SK-N-MC (cell line): ENCODE data around the gene LRRC28.

ENCODE experiments used
- DNase-seq: peaks from one replicate; pipeline ENCODE4 v3.0.0-alpha.2; 2011; ENCODE audit warnings: low read depth, low spot score
- H3K27ac ChIP-seq: fragments of 200-600 bp; sonication (generic); 2 replicates; pipeline ENCODE4 v1.5.1; 2016; ENCODE audit warnings: mixed run types
- H3K36me3 ChIP-seq: fragments of 200-600 bp; sonication (generic); 2 replicates; pipeline ENCODE4 v1.6.1; 2017; ENCODE audit warnings: antibody characterized with exemption, low read length, mixed read lengths; ENCODE audit not compliant: insufficient read depth
- H3K4me3 ChIP-seq: fragments of 200-600 bp; sonication (generic); 2 replicates; pipeline ENCODE4 v1.5.1; 2016
- H3K9ac ChIP-seq: fragments of 200-600 bp; sonication (generic); 2 replicates; pipeline ENCODE4 v1.8.0; 2017; ENCODE audit warnings: mixed run types, mixed read lengths; ENCODE audit not compliant: insufficient read length
- H3K9me3 ChIP-seq: fragments of 200-600 bp; sonication (generic); 2 replicates; pipeline ENCODE4 v1.6.1; 2017; ENCODE audit warnings: low read depth, mild to moderate bottlenecking, antibody characterized with exemption, low read length, moderate library complexity, mixed read lengths
- EZH2 ChIP-seq: fragments of 200-600 bp; sonication (generic); IDR thresholded peaks from one replicate; pipeline ENCODE4 v1.6.1; 2017; ENCODE audit warnings: antibody characterized with exemption
- FOXP2 ChIP-seq: optimal IDR thresholded peaks from 2 replicates; pipeline ENCODE3; 2011; ENCODE audit warnings: mild to moderate bottlenecking, moderate library complexity; ENCODE audit not compliant: insufficient read depth; ENCODE audit errors: extremely low read length, control extremely low read depth
- POLR2AphosphoS5 ChIP-seq: IDR thresholded peaks from 2 replicates; pipeline ENCODE4 v1.6.1; 2012; ENCODE audit warnings: mild to moderate bottlenecking, low read depth, low read length, borderline replicate concordance

LRRC28 gene

DNA sequence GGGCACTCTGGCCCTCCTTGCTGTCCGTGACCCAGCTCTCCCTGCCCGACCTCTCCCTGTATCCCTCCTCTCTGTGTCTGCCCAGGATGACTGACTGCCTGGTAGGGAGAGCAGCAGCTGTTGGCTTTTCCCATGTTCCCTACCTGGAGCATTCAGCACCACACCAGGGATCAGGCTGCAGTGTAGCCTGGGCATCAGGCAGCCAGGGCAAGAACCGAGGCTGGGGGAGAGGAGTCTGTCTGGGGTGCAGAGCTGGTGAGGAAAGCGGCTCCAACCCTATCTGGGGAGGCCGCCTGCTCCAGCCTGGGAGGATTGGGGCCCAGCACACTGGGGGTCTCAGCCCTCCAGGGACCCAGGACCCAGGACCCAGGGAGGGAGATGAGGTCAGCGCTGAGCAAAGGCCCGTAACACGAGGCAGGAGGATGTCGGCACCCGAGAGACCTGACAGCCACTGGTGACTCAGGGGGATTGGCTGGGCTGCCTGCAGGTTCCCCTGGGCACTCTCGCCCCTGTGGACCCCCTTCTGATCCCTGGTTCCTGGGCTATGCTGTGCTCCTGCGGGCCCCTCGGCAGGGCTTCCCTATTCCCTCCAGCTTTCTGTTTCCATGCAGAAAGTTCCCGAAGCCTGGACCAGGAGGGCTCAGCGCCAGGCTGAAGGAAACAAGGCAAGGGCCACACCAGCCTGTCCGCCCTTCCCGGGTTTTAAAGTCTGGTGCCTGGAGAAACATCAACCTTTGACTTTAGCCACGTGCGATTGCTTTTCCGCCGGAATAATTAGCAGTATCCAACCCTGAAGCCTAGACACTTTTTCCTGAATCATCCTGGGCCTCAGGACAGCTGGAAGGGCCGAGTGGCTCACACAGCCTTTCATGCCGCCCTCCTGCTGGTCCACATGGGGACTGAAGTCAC lies 186.3 kb downstream of the LRRC28 start:
- TF ChIP-seq EZH2, result no peak
- TF ChIP-seq POLR2AphosphoS5, result no peak
- TF ChIP-seq FOXP2, result no peak
- Histone ChIP-seq H3K36me3 (no peaks in the 10 kb centered on the region), H3K9ac (no peak overlapping the region), H3K27ac (no peak overlapping the region), H3K9me3 (no peaks in the 10 kb centered on the region), H3K4me3 (no peak overlapping the region)
- no peak for DNase-seq

DNA sequence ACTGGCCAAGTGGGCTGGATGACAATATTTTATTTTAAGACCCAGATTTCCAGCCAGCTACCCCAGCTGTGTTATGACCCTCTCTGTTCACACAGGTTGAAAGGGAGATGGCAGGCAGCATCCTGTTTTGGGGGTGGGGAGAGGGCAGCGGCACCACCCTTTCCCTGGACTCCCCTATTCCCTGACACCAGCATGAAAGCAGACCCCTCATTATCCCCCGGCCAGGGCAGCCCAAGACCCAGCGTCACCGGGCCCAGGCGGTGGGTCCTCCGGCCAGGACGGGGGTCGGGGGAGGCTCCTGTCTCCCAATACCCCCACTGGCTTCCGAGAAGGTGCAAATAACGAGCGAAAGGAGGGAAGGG lies 186.9 kb downstream of the LRRC28 start:
- TF ChIP-seq POLR2AphosphoS5 (no peak), EZH2 (no peak), FOXP2 (no peak)
- Histone ChIP-seq H3K36me3 (no peaks in the 10 kb centered on the region), H3K9me3 (no peaks in the 10 kb centered on the region), H3K27ac (no peak overlapping the region), H3K9ac (no peak overlapping the region), H3K4me3 (no peak overlapping the region)
- no peak for DNase-seq

DNA sequence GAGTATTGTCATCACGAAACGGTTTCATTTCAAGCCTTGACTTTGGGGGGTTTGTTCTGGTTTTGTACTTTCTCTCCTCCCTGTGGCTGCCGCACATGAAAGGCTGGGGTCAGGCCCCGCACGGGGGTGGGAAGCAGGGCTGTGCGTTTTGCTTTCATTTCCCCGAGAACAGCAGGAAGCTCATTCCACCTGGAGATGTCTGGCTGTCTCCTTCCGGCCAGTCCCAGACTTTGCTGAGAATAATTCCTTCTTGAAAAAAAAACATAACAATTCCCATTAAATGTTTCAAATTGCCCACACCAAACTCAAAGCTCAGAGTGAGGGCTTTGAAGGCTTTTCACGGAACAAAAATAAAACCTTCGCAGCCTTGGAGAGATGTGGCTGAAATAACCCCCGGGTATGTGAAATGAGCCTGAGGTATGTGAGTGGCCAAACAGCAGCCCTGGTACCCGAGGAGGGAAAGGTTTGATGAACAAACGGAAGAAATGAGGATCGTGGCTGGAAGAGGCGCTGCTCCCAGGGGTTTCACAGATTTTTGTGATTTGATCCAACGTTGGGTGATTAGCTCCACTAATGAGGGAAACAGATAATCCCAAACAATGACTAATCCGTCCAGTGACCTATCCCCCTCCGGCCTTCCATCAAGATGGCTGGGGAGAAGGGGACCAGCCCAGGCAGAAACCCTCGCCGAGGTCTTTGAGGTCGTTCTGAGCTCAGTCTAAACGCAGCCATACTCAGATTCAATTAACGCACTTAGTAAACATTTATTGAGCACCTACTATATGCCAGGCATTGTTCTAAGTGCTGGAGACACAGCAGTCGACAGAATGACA lies 187.6 kb downstream of the LRRC28 start:
- Histone ChIP-seq H3K9ac (no peak overlapping the region), H3K9me3 (no peaks in the 10 kb centered on the region), H3K27ac (no peak overlapping the region), H3K4me3 (no peak overlapping the region), H3K36me3 (no peaks in the 10 kb centered on the region)
- DNase-seq, result no peak
- TF ChIP-seq EZH2 (no peak), FOXP2 (no peak), POLR2AphosphoS5 (no peak)

DNA sequence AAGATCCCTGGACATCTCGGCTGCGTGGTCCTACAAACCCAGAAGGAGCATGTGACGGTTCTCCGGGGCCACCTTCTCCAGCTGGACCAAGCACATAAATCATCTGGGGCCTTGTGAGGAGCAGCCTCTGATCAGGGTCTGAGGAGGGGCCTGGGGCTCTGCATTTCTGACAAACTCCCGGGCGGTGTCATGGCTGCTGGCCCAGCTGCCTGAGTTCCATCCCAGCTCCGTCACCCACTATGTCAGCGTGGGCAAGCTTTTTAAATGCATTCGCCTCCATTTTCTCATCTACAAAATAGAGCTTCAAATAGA lies 188.2 kb downstream of the LRRC28 start:
- TF ChIP-seq POLR2AphosphoS5 (no peak), FOXP2 (no peak), EZH2 (no peak)
- Histone ChIP-seq H3K36me3 (no peaks in the 10 kb centered on the region), H3K9ac (no peak overlapping the region), H3K4me3 (no peak overlapping the region), H3K9me3 (no peaks in the 10 kb centered on the region), H3K27ac (no peak overlapping the region)
- DNase-seq, result no peak

DNA sequence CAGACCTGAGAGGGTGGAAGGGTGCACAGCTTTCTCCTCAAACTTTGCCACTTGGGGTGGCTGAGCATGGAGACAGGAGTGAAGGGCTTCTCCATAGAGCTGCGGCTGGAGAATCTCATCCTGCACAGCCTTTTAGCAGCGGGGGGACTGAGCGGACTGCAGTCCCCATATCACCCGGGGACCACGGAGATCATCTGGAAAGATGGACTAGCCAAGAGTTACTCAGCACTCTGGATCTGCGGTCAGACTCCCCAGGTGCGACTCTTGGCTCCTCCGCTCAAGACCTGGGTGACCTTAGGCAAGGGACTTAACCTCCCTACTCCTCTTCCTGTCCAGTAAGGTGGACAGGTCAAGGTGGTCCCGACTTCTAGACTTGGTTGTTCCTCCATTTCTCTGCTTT lies 188.7 kb downstream of the LRRC28 start:
- Histone ChIP-seq H3K9me3 (no peaks in the 10 kb centered on the region), H3K36me3 (no peaks in the 10 kb centered on the region), H3K4me3 (no peak overlapping the region), H3K9ac (no peak overlapping the region), H3K27ac (no peak overlapping the region)
- TF ChIP-seq FOXP2 (no peak), POLR2AphosphoS5 (no peak), EZH2 (no peak)
- no peak for DNase-seq
